ENCODE results near the gene FARP2.

The FARP2 gene

GRCh38 chr2:241530571-241530970, 174.5 kb downstream of the FARP2 start:
- in situ Hi-C loops (cut with MboI; ENCODE audit: low pct_unique_long_range_greater_than_20kb, low sequenced_read_pairs, unreplicated experiment) = no loop called here
- DNase-seq (ENCODE audit: low spot score) = no peak
- TF ChIP-seq CTCF (IDR thresholded peaks at IDR 0.05; ENCODE audit: extremely low read depth, insufficient read depth, missing control alignments) = no peak

- in situ Hi-C loops (cut with MboI; ENCODE audit: low pct_unique_long_range_greater_than_20kb, low sequenced_read_pairs, unreplicated experiment) = no loop called here
- TF ChIP-seq CTCF (IDR thresholded peaks at IDR 0.05; ENCODE audit: extremely low read depth, insufficient read depth, missing control alignments) = no peak
Observed at GRCh38 chr2:241531161-241531722, 175.2 kb downstream of the FARP2 start.

GRCh38 chr2:241532168-241532567, 176.1 kb downstream of the FARP2 start:
- DNase-seq (ENCODE audit: low spot score) = no peak
- no peak for TF ChIP-seq CTCF (IDR thresholded peaks at IDR 0.05; ENCODE audit: extremely low read depth, insufficient read depth, missing control alignments)
- in situ Hi-C loops (cut with MboI; ENCODE audit: low pct_unique_long_range_greater_than_20kb, low sequenced_read_pairs, unreplicated experiment) = no loop called here

More at GRCh38 chr2:241531161-241531722, 175.2 kb downstream of the FARP2 start:
- no peak for DNase-seq (ENCODE audit: low spot score)

- DNase-seq (ENCODE audit: low spot score) = no peak
- in situ Hi-C loops (cut with MboI; ENCODE audit: low pct_unique_long_range_greater_than_20kb, low sequenced_read_pairs, unreplicated experiment) = no loop called here
- no peak for TF ChIP-seq CTCF (IDR thresholded peaks at IDR 0.05; ENCODE audit: extremely low read depth, insufficient read depth, missing control alignments)
Observed at GRCh38 chr2:241532733-241533601, 176.9 kb downstream of the FARP2 start.

- no peak for DNase-seq (ENCODE audit: low spot score)
- in situ Hi-C loops (cut with MboI; ENCODE audit: low pct_unique_long_range_greater_than_20kb, low sequenced_read_pairs, unreplicated experiment) = no loop called here
- no peak for TF ChIP-seq CTCF (IDR thresholded peaks at IDR 0.05; ENCODE audit: extremely low read depth, insufficient read depth, missing control alignments)
Observed at GRCh38 chr2:241534293-241534692, 178.2 kb downstream of the FARP2 start.

- in situ Hi-C loops (cut with MboI; ENCODE audit: low pct_unique_long_range_greater_than_20kb, low sequenced_read_pairs, unreplicated experiment) = no loop called here
- no peak for TF ChIP-seq CTCF (IDR thresholded peaks at IDR 0.05; ENCODE audit: extremely low read depth, insufficient read depth, missing control alignments)
- no peak for DNase-seq (ENCODE audit: low spot score)
Observed at GRCh38 chr2:241534701-241535375, 178.8 kb downstream of the FARP2 start.
